Ascending aorta (tissue), 2 donors: Measurements from ENCODE around the gene ZNF714. TPM values are rescaled to one million over a fixed set of nuclear protein-coding genes. Genes with fewer than 3 reads are reported as not detected.

Experiments used
- DNase-seq, 2 donors: peaks; one replicate each; pipeline ENCODE4 v3.0.0-alpha.2; 2019; ENCODE audit warnings: low spot score in 2 of 2
- H3K27ac ChIP-seq, 2 donors: fragments of 200-600 bp; sonication (generic); one replicate each; pipeline ENCODE4 v1.5.1; 2016 to 2017; ENCODE audit warnings: mild to moderate bottlenecking in 1 of 2
- H3K27me3 ChIP-seq: fragments of 200-600 bp; sonication (generic); one replicate; pipeline ENCODE4 v1.5.1; 2017
- H3K36me3 ChIP-seq, 2 donors: fragments of 200-600 bp; sonication (generic); one replicate each; pipeline ENCODE4 v1.5.1; 2016
- H3K4me1 ChIP-seq, 2 donors: fragments of 200-600 bp; sonication (generic); one replicate each; pipeline ENCODE4 v1.5.1; 2016 to 2017; ENCODE audit warnings: mild to moderate bottlenecking in 1 of 2
- H3K4me3 ChIP-seq, 2 donors: fragments of 200-600 bp; sonication (generic); one replicate each; pipeline ENCODE4 v1.5.1; 2016 to 2017; ENCODE audit warnings: mild to moderate bottlenecking in 1 of 2
- H3K9me3 ChIP-seq, 2 donors: fragments of 200-600 bp; sonication (generic); one replicate each; pipeline ENCODE4 v1.5.1; 2016
- CTCF ChIP-seq, 3 experiments: fragments of 200-600 bp in 2 of 3; fragments of 450-650 bp in 1 of 3; sonication (generic) in 2 of 3; IDR thresholded peaks; one replicate each; pipeline ENCODE4 v1.5.1; 2016 to 2019; ENCODE audit warnings: antibody characterized with exemption in 3 of 3, mild to moderate bottlenecking in 1 of 3, moderate library complexity in 1 of 3
- intact Hi-C: fragments of 100-400 bp; cut with DNase I; formaldehyde crosslinking; loops from one replicate; pipeline ENCODE4 v1.15.1; 2023
- total RNA-seq: library from RNA; depleted of rRNA; stranded (reverse); fragments of >200 nt; gene quantifications from one replicate; pipeline ENCODE4 v1.1.0, GENCODE V29; 2016

ZNF714 gene
- total RNA-seq, 1 donor from 2014 or later = 10.6 TPM

GRCh38 chr19:21117041-21117907 lies 35.3 kb downstream of the ZNF714 start:
- intact Hi-C loops = no loop called here
- Histone ChIP-seq H3K27ac (no peak overlapping the region), H3K9me3 (peaks cover 0 to 28% of the 10 kb centered on the region in 2 donors), H3K27me3 (no peaks in the 10 kb centered on the region), H3K4me1 (no peaks in the 10 kb centered on the region), H3K4me3 (no peak overlapping the region), H3K36me3 (peaks cover 14 to 15% of the 10 kb centered on the region in 2 donors)
- no peak for TF ChIP-seq CTCF (IDR thresholded peaks at IDR 0.05)
- DNase-seq = no peak

GRCh38 chr19:21126078-21126477 lies 44.1 kb downstream of the ZNF714 start:
- no peak for TF ChIP-seq CTCF (IDR thresholded peaks at IDR 0.05)

GRCh38 chr19:21127001-21127400 lies 45.0 kb downstream of the ZNF714 start:
- H3K27me3 ChIP-seq = no peaks in the 10 kb centered on the region
- no peaks in the 10 kb centered on the region for H3K36me3 ChIP-seq
- H3K4me3 ChIP-seq = no peak overlapping the region
- H3K27ac ChIP-seq = no peak overlapping the region
- no peak for TF ChIP-seq CTCF (IDR thresholded peaks at IDR 0.05)
- no peaks in the 10 kb centered on the region for H3K4me1 ChIP-seq
- intact Hi-C loops = no loop called here
- no peaks in the 10 kb centered on the region for H3K9me3 ChIP-seq
- no peak for DNase-seq

More at GRCh38 chr19:21126078-21126477, 44.1 kb downstream of the ZNF714 start:
- no peak for DNase-seq
- Histone ChIP-seq H3K36me3 (no peaks in the 10 kb centered on the region), H3K27me3 (no peaks in the 10 kb centered on the region), H3K27ac (no peak overlapping the region), H3K4me1 (no peaks in the 10 kb centered on the region), H3K4me3 (no peak overlapping the region), H3K9me3 (no peaks in the 10 kb centered on the region)
- intact Hi-C loops = no loop called here

- intact Hi-C loops = no loop called here
- Histone ChIP-seq H3K36me3 (no peaks in the 10 kb centered on the region), H3K4me1 (no peaks in the 10 kb centered on the region), H3K4me3 (no peak overlapping the region), H3K27ac (no peak overlapping the region), H3K9me3 (no peaks in the 10 kb centered on the region), H3K27me3 (no peaks in the 10 kb centered on the region)
- DNase-seq = no peak
- no peak for TF ChIP-seq CTCF (IDR thresholded peaks at IDR 0.05)
These were observed 45.9 kb downstream of the ZNF714 start for GRCh38 chr19:21127898-21128297.

GRCh38 chr19:21128901-21129698 lies 47.1 kb downstream of the ZNF714 start:
- intact Hi-C loops = no loop called here
- H3K36me3 ChIP-seq = no peaks in the 10 kb centered on the region
- no peak for TF ChIP-seq CTCF (IDR thresholded peaks at IDR 0.05)

More at GRCh38 chr19:21128901-21129698, 47.1 kb downstream of the ZNF714 start:
- Histone ChIP-seq H3K4me3 (no peak overlapping the region), H3K27me3 (no peaks in the 10 kb centered on the region), H3K27ac (no peak overlapping the region), H3K9me3 (no peaks in the 10 kb centered on the region), H3K4me1 (no peaks in the 10 kb centered on the region)
- DNase-seq = no peak
